ENCODE measurements around the gene DNAH6.

DNAH6 gene

DNA sequence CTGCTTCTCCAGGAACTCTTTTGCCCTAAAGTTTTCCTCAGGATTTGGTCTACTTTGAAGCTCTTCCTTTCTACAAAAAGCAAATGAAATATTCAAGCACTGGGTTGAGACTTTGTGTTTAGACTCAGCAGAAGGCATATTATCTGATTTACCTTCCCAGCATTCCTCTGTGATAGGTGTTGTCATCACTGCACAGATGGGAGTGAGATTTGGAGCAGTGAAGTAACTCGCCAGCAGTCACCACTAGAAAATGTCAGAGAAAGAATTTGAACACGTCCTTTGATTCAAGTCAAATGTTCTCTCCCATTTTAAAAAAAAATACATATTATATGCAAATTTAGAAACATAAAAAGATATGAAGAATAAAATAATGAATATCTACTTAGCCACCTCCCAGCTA lies 112.2 kb downstream of the DNAH6 start:
- DNase-seq (ENCODE audit: low spot score): no peak

DNA sequence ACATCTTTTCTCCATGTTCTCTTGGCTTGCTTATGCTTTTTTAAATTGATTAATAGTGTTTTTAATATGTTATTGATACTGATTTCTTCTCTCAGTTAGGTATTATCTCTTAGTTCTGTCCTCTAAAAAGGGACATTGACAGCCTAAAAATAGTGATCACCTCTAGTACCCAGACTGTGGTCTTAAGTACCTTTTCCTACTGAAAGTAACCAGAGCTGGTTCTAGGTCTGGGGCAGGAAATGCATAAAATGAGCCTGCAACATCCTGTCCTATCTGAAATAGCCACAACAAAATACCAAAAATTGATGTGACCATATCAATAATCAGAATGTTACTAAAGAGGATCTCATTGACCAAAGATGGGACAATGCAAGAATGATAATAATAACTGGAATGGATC lies 113.3 kb downstream of the DNAH6 start:
- no peak for DNase-seq (ENCODE audit: low spot score)

DNA sequence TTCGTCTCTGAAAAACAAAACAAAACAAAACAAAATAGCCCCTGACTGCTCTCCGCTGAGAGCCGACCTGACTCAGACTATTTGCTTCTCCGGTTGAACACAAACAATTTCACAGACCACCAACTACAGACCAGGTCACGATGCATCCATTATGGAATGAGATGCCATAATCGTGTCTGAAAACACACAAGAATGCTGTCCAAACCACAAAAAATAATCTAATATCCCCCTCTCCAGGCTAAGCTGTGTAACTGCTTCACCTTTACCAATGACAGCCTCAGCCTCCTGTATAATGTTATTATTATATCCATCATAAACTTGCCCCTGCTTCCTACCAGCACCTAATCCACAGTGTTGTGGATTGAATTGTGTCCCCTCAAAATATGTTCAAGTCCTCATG lies 114.7 kb downstream of the DNAH6 start:
- no peak for DNase-seq (ENCODE audit: low spot score)

GRCh38 chr2:84631985-84632384 lies 115.7 kb downstream of the DNAH6 start:
- DNase-seq (ENCODE audit: low spot score): no peak

DNA sequence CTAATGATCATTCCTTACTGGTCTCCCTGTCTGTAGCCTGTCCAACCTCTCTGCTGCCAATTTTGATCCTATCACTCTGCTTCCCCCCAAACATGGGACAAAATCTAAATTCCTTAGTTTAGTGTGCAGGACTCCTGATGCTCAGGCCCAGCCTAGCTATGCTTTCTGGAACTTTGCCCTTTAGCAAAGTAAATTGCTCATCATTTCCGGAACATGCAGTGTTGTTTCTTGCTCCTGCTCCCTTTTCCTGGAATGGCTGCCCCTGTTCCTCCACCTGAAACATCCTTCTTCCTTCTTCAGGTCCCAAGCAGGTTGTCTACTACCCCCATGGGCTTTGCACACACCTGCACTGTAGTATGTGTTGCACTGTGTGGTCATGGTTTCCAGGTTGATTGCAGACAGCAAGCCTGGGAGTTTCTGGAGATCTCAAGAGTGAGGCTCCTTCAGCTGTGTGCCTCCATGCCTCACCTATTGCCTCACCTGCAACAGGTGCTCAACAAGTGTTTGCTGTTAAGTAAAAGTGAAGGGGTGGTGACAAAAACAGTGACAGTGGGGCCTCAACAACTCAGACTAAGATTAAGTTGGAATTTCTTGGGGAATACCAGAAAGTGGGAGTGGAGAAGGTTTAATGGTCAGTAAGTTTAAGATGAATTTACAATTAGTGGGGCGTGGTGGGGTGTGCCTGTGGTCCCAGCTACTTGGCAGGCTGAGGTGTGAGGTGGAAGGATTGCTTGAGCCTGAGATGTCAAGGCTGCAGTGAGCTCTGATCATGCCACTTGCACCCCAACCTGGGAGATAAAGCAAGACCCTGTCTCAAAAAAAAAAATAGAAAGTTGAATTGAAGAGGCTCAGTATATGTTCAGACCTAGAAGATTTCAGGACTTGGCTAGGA lies 120.0 kb downstream of the DNAH6 start:
- no peak for DNase-seq (ENCODE audit: low spot score)

DNA sequence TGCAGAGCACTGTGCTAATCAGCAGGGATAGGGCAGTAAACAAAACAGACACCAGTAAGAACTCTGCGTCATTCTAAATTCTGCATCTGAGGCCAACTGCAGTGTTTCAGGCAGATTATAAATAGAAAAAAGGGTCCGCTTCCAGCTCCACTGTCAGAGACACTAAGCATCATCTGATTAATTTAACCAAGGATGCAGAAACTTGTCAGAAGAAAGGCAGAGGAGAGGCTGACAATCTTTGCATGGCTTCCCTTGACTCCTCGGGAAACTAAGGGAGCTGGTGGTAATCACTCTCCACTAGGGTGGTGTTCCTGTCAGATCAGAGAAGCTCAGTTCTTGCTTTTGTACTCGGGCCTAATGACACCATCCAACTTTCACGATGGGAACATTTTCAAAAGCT lies 123.5 kb downstream of the DNAH6 start:
- no peak for DNase-seq (ENCODE audit: low spot score)

- DNase-seq (ENCODE audit: low spot score): no peak
Measured at GRCh38 chr2:84640411-84640810, 124.1 kb downstream of the DNAH6 start.

GRCh38 chr2:84641021-84641420 lies 124.7 kb downstream of the DNAH6 start:
- DNase-seq (ENCODE audit: low spot score): no peak

DNA sequence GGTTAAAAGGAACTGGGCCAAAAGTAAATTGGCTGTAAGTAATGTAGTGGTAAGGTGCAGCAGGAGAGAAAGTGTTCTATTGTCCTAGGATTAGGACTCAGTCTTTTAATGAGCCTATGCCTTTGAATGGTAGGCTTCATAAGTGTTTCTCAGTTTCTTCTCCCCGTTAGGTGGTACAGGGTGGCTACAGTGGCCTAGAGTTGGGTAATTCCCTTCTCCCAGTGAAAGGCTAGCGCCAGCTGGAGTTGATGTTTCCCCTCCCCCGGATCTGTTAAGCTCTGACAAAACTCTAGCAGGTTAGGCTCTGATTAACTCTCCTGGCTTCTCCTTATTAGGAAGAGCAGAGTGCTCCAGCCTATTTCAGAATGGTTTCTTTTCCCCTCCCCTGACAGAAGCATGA lies 127.7 kb downstream of the DNAH6 start:
- DNase-seq (ENCODE audit: low spot score): no peak

GRCh38 chr2:84646514-84646913 lies 130.2 kb downstream of the DNAH6 start:
- DNase-seq (ENCODE audit: low spot score): no peak

DNA sequence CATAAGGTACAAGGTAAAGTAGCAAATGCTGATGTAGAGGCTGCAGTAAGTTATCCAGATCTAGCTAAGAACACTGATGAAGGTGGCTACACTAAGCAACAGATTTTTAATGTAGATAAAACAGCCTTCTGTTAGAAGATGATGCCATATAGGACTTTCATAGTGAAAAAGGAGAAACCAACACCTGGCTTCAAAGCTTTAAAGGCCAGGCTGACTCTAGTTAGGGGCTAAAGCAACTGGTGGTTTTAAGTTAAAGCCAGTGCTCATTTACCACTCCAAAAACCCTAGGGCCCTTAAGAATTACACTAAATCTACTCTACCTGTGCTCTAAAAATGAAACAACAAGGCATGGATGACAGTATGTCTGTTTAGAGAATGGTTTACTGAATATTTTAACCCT lies 131.0 kb downstream of the DNAH6 start:
- no peak for DNase-seq (ENCODE audit: low spot score)

DNA sequence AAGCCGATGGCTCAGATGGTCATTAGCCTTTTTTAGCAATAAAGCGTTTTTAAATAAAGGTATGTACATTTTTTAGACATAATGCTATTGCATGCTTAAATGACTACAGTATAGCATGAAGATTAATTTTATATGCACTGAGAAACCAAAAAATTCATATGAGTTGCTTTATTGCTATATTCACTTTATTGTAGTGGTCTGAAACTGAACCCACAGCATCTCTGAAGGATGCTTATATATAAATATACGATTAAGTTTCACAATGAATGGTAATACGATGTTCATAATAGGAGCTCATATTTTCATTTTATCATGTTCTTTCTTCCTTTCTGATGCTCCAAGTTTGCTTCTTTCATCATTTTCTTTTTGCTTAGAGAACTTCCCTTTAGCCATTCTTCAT lies 132.8 kb downstream of the DNAH6 start:
- DNase-seq (ENCODE audit: low spot score): no peak

DNA sequence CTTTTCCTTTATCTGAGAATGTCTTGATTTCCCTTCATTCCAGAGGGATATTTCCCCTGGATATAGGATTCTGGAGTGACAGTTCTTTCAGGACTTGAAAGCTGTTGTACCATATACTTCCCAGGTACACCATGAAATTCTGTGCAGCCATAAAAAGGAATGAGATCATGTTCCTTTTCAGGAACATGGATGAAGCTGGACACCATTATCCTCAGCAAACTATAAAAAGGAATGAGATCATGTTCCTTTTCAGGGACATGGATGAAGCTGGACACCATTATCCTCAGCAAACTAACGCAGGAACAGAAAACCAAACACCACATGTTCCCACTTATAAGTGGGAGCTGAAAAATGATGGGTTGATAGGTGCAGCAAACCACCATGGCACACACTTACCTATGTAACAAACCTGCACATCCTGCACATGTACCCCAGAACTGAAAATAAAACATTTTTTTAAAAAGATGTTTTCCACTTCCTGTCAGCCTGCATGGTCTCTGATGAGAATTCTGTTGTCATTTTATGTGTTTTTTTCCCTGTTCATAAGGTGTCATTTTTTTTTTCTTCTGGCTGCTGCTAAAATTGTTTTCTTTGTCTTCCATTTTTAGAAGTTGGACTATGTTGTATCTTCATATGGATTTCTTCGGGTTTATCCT lies 133.3 kb downstream of the DNAH6 start:
- no peak for DNase-seq (ENCODE audit: low spot score)

DNA sequence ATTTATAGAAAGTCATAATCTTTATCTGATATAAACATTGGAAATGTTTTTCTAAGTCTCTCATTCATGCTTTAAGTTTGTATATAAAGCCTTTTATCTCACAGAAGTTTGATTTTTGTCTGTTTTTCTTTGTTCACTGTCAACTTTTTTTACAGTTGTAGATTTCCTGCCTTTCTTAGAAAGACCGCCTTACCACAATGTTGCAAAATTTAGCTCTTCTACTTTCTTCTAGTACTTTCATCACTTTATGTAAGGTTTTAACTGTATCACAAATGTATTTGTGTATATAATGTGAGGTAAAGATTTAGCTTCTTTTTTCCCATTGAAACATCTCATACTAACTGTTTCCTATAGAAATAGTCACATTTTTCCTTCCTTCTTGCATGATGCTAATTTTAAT lies 136.1 kb downstream of the DNAH6 start:
- no peak for DNase-seq (ENCODE audit: low spot score)

DNA sequence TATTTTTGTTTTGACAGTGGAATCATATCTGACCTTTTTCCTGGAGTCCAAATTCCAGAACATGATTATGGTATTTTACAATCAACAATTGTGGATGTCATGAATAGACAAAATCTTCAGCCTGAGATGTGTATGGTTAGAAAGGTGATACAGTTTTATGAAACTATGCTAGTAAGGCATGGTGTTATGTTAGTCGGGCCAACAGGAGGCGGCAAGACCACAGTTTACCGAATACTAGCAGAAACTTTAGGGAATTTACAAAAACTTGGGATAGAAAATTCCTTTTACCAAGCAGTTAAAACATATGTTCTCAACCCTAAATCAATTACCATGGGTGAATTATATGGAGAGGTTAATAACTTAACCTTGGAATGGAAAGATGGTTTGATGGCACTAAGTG lies 137.0 kb downstream of the DNAH6 start:
- no peak for DNase-seq (ENCODE audit: low spot score)

DNA sequence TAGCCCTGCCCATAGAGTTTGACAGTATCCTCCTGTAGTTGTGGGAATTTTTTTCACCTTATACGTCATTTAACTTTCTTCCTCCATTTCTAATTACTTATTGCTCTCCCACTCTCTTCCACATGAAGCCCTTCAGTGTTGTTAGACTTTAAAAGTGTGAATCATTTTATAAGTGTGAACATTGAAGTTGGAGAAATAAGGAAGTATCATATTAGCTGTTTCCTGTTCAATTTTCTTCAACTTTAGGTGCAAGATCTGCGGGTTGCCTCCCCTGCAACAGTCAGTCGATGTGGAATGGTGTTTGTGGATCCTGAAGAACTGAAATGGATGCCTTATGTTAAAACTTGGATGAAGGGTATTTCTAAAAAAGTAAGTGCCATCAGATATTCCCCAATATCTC lies 138.1 kb downstream of the DNAH6 start:
- no peak for DNase-seq (ENCODE audit: low spot score)

DNA sequence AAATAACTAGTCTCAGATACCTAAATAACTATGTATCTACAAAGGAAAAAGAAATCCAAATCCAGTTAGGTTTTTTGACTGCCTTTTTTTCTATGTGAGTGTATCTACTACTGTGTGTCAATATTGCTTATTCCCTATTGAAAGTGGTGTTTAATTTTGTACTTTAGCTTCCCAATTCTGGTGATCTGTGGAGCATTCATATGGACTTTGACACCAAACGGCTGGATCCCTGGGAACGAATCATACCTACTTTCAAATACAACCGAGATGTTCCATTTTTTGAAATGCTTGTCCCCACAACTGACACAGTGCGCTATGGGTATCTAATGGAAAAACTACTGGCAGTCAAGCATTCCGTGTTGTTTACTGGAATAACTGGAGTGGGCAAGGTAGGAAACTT lies 152.8 kb downstream of the DNAH6 start:
- DNase-seq (ENCODE audit: low spot score): no peak

DNA sequence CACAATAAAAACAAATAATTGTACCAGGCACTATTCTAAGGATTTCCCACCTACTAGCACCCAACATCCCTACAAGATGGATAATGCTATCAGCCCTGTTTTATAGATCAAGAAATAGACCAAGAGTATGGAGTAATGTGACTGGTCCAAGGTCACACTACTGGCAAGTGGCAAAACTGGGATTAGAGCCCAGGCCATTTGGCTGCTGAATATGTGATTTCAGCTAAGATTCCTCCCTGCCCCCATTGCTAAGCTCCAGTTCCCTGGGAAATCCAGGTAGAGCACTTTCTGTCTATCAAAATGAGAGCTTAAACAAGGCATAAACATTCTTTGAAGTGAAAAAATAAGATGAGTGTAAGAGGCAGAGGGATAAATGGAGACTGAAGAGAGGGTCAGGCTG lies 157.8 kb downstream of the DNAH6 start:
- no peak for DNase-seq (ENCODE audit: low spot score)

DNA sequence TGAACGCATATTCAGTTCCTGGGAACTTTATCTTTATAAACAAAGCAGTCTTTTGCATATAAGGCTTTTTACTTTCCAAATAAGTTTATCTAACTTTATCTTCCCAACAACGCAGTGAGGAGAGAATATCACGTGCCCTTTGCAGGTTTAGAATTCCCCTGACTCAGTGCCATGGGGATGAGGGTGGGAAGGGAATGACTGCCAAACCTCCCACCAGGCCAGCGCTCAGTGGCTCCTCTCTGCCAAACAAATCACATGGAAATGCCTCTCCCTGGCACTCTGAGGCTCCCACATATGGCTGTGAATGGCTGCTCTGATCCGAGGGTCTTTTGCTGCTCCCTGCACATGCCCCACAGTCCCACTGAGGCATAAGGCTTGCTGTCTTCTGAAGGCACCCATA lies 158.3 kb downstream of the DNAH6 start:
- no peak for DNase-seq (ENCODE audit: low spot score)

GRCh38 chr2:84676295-84676694 lies 160.0 kb downstream of the DNAH6 start:
- no peak for DNase-seq (ENCODE audit: low spot score)

DNA sequence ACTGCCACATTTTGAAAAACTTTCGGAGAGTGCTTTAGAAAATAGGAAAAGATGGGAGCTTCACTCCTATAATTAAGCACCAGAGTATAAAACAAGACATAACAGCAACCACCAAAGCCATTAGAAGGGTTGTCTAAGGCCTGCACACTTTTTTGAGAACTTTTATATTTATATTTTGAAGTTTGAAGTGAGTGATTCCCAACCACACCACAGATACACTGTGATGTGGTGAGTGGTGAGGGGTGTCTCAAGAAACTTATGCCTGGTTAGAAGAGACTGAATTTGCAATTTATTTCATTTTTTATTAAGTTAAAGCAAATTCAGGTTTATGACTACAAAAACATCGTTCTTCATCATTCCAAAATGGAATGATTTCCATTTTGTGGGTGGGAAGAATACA lies 161.9 kb downstream of the DNAH6 start:
- no peak for DNase-seq (ENCODE audit: low spot score)

GRCh38 chr2:84686783-84687476 lies 170.6 kb downstream of the DNAH6 start:
- DNase-seq (ENCODE audit: low spot score): no peak

DNA sequence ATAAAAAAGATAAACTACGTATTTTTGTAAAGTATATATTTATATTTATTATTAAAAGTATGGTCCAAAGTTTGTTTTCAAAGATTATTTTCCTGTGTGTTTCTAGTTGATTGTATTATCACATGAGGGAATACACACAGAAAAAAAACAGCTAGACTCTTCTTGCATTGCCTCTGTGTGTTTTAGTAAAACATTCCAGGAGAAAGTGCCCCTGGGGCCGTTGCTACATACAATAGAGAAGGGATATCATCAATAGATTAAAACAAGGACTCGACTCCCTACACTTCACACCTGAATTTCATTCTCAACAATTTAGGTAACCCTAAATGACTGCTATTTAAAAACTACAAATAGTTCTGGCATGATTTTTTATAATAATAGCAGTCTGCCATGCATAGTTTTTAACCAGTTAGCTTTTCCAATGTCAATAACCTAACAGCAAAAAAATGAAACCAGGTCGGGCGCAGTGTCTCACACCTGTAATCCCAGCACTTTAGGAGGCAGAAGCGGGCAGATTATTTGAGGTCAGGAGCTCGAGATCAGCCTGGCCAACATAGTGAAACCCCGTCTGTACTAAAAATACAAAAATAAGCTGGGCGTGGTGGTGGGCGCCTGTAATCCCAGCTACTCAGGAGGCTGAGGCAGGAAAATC lies 171.3 kb downstream of the DNAH6 start:
- DNase-seq (ENCODE audit: low spot score): no peak
